ENCODE measurements around the gene OMP. TPM values are rescaled to one million over a fixed set of nuclear protein-coding genes. Genes with fewer than 3 reads are reported as not detected.

OMP gene
- total RNA-seq, 2 donors from 2014 or later = not detected

- H3K27me3 Mint-ChIP-seq (ENCODE audit: low read depth) = no peaks in the 10 kb centered on the region
- no peak for DNase-seq
- no peaks in the 10 kb centered on the region for H3K36me3 Mint-ChIP-seq (ENCODE audit: insufficient read depth in 2 of 2)
- H3K4me3 Mint-ChIP-seq = no peak overlapping the region
- no peaks in the 10 kb centered on the region for H3K4me1 Mint-ChIP-seq (ENCODE audit: low read depth)
- no peak overlapping the region for H3K27ac Mint-ChIP-seq
- no peaks in the 10 kb centered on the region for H3K9me3 Mint-ChIP-seq
- ATAC-seq (replicated peaks in 1 of 2) = no peak
Observed at GRCh38 chr11:77108436-77108835, 5.8 kb downstream of the OMP start.

GRCh38 chr11:77109236-77110019 lies 6.8 kb downstream of the OMP start:
- ATAC-seq (replicated peaks in 1 of 2) (no peak), DNase-seq (no peak)
- Mint-ChIP-seq H3K27ac (no peak overlapping the region), H3K9me3 (no peaks in the 10 kb centered on the region), H3K27me3 (ENCODE audit: low read depth) (no peaks in the 10 kb centered on the region), H3K4me1 (ENCODE audit: low read depth) (no peaks in the 10 kb centered on the region), H3K36me3 (ENCODE audit: insufficient read depth in 2 of 2) (no peaks in the 10 kb centered on the region), H3K4me3 (no peak overlapping the region)

GRCh38 chr11:77110836-77111235 lies 8.2 kb downstream of the OMP start:
- no peaks in the 10 kb centered on the region for H3K36me3 Mint-ChIP-seq (ENCODE audit: insufficient read depth in 2 of 2)
- no peaks in the 10 kb centered on the region for H3K4me1 Mint-ChIP-seq (ENCODE audit: low read depth)
- H3K9me3 Mint-ChIP-seq = no peaks in the 10 kb centered on the region
- ATAC-seq (replicated peaks in 1 of 2) (no peak), DNase-seq (no peak)
- no peak overlapping the region for H3K4me3 Mint-ChIP-seq
- no peak overlapping the region for H3K27ac Mint-ChIP-seq
- no peaks in the 10 kb centered on the region for H3K27me3 Mint-ChIP-seq (ENCODE audit: low read depth)

GRCh38 chr11:77111277-77111676 lies 8.6 kb downstream of the OMP start:
- ATAC-seq (replicated peaks in 1 of 2) (no peak), DNase-seq (no peak)
- no peaks in the 10 kb centered on the region for H3K9me3 Mint-ChIP-seq
- H3K27me3 Mint-ChIP-seq (ENCODE audit: low read depth) = no peaks in the 10 kb centered on the region
- H3K4me1 Mint-ChIP-seq (ENCODE audit: low read depth) = no peaks in the 10 kb centered on the region
- H3K27ac Mint-ChIP-seq = no peak overlapping the region
- H3K4me3 Mint-ChIP-seq = no peak overlapping the region
- H3K36me3 Mint-ChIP-seq (ENCODE audit: insufficient read depth in 2 of 2) = no peaks in the 10 kb centered on the region

- Mint-ChIP-seq H3K4me3 (no peak overlapping the region), H3K27me3 (ENCODE audit: low read depth) (no peaks in the 10 kb centered on the region), H3K27ac (no peak overlapping the region), H3K4me1 (ENCODE audit: low read depth) (no peaks in the 10 kb centered on the region), H3K9me3 (no peaks in the 10 kb centered on the region), H3K36me3 (ENCODE audit: insufficient read depth in 2 of 2) (no peaks in the 10 kb centered on the region)
- ATAC-seq (replicated peaks in 1 of 2) = no peak
- no peak for DNase-seq
Observed at GRCh38 chr11:77111946-77112345, 9.3 kb downstream of the OMP start.

- no peaks in the 10 kb centered on the region for H3K27me3 Mint-ChIP-seq (ENCODE audit: low read depth)
- no peaks in the 10 kb centered on the region for H3K9me3 Mint-ChIP-seq
- no peak for DNase-seq
- no peak overlapping the region for H3K27ac Mint-ChIP-seq
- H3K4me1 Mint-ChIP-seq (ENCODE audit: low read depth) = no peaks in the 10 kb centered on the region
- ATAC-seq (replicated peaks in 1 of 2) = no peak
- H3K4me3 Mint-ChIP-seq = no peak overlapping the region
- H3K36me3 Mint-ChIP-seq (ENCODE audit: insufficient read depth in 2 of 2) = no peaks in the 10 kb centered on the region
Observed at GRCh38 chr11:77112641-77113381, 10.2 kb downstream of the OMP start.

GRCh38 chr11:77113382-77114088 lies 10.9 kb downstream of the OMP start:
- ATAC-seq (replicated peaks in 1 of 2) (no peak), DNase-seq (peak; percentile 15 to 36)
- Mint-ChIP-seq H3K4me3 (no peak overlapping the region), H3K9me3 (no peaks in the 10 kb centered on the region), H3K4me1 (ENCODE audit: low read depth) (no peaks in the 10 kb centered on the region), H3K36me3 (ENCODE audit: insufficient read depth in 2 of 2) (no peaks in the 10 kb centered on the region), H3K27me3 (ENCODE audit: low read depth) (no peaks in the 10 kb centered on the region), H3K27ac (no peak overlapping the region)

- DNase-seq = no peak
- ATAC-seq (replicated peaks in 1 of 2) = no peak
- no peak overlapping the region for H3K4me3 Mint-ChIP-seq
- H3K27ac Mint-ChIP-seq = no peak overlapping the region
- no peaks in the 10 kb centered on the region for H3K36me3 Mint-ChIP-seq (ENCODE audit: insufficient read depth in 2 of 2)
- no peaks in the 10 kb centered on the region for H3K9me3 Mint-ChIP-seq
- H3K27me3 Mint-ChIP-seq (ENCODE audit: low read depth) = no peaks in the 10 kb centered on the region
- H3K4me1 Mint-ChIP-seq (ENCODE audit: low read depth) = no peaks in the 10 kb centered on the region
Observed at GRCh38 chr11:77114089-77114463, 11.4 kb downstream of the OMP start.

- Mint-ChIP-seq H3K4me1 (ENCODE audit: low read depth) (no peaks in the 10 kb centered on the region), H3K27me3 (ENCODE audit: low read depth) (no peaks in the 10 kb centered on the region), H3K27ac (no peak overlapping the region), H3K4me3 (no peak overlapping the region), H3K9me3 (no peaks in the 10 kb centered on the region), H3K36me3 (ENCODE audit: insufficient read depth in 2 of 2) (no peaks in the 10 kb centered on the region)
- ATAC-seq (replicated peaks in 1 of 2) (no peak), DNase-seq (no peak)
Observed at GRCh38 chr11:77115181-77115611, 12.6 kb downstream of the OMP start.

GRCh38 chr11:77115956-77116355 lies 13.3 kb downstream of the OMP start:
- Mint-ChIP-seq H3K27me3 (ENCODE audit: low read depth) (no peaks in the 10 kb centered on the region), H3K4me3 (no peak overlapping the region), H3K27ac (no peak overlapping the region), H3K4me1 (ENCODE audit: low read depth) (no peaks in the 10 kb centered on the region), H3K36me3 (ENCODE audit: insufficient read depth in 2 of 2) (no peaks in the 10 kb centered on the region), H3K9me3 (no peaks in the 10 kb centered on the region)
- DNase-seq (no peak), ATAC-seq (replicated peaks in 1 of 2) (no peak)

- Mint-ChIP-seq H3K27ac (no peak overlapping the region), H3K4me3 (no peak overlapping the region), H3K27me3 (ENCODE audit: low read depth) (no peaks in the 10 kb centered on the region)
Observed at GRCh38 chr11:77117492-77117891, 14.9 kb downstream of the OMP start.

GRCh38 chr11:77118086-77118485 lies 15.4 kb downstream of the OMP start:
- H3K27me3 Mint-ChIP-seq (ENCODE audit: low read depth) = no peaks in the 10 kb centered on the region
- H3K4me3 Mint-ChIP-seq = no peak overlapping the region
- ATAC-seq (replicated peaks in 1 of 2) = no peak
- no peaks in the 10 kb centered on the region for H3K9me3 Mint-ChIP-seq
- H3K27ac Mint-ChIP-seq = no peak overlapping the region
- no peak for DNase-seq
- no peaks in the 10 kb centered on the region for H3K4me1 Mint-ChIP-seq (ENCODE audit: low read depth)
- no peaks in the 10 kb centered on the region for H3K36me3 Mint-ChIP-seq (ENCODE audit: insufficient read depth in 2 of 2)

More at GRCh38 chr11:77117492-77117891, 14.9 kb downstream of the OMP start:
- Mint-ChIP-seq H3K4me1 (ENCODE audit: low read depth) (no peaks in the 10 kb centered on the region), H3K9me3 (no peaks in the 10 kb centered on the region), H3K36me3 (ENCODE audit: insufficient read depth in 2 of 2) (no peaks in the 10 kb centered on the region)
- DNase-seq (no peak), ATAC-seq (replicated peaks in 1 of 2) (no peak)

GRCh38 chr11:77118971-77119370 lies 16.3 kb downstream of the OMP start:
- Mint-ChIP-seq H3K36me3 (ENCODE audit: insufficient read depth in 2 of 2) (no peaks in the 10 kb centered on the region), H3K9me3 (no peaks in the 10 kb centered on the region), H3K27me3 (ENCODE audit: low read depth) (no peaks in the 10 kb centered on the region), H3K27ac (no peak overlapping the region), H3K4me3 (no peak overlapping the region), H3K4me1 (ENCODE audit: low read depth) (no peaks in the 10 kb centered on the region)
- DNase-seq (no peak), ATAC-seq (replicated peaks in 1 of 2) (no peak)

Measured in activated T-cell treated with anti-CD3 and anti-CD28 coated beads, Interleukin-2, amount 50 U/mL, for 72 hours (primary cell).